Vagina (tissue), 2 donors: Measurements from ENCODE around the gene SLC36A3.

Experiments
- CTCF ChIP-seq, 3 experiments: fragments of 450-650 bp in 2 of 3; fragments of 200-600 bp in 1 of 3; sonication (generic) in 1 of 3; IDR thresholded peaks; one replicate each; pipeline ENCODE4 v1.5.1; 2017 to 2019; ENCODE audit warnings: antibody characterized with exemption in 3 of 3, mild to moderate bottlenecking in 2 of 3, moderate library complexity in 2 of 3
- POLR2A ChIP-seq, 2 donors: fragments of 450-650 bp; IDR thresholded peaks; one replicate each; pipeline ENCODE4 v1.6.1; 2017; ENCODE audit warnings: antibody characterized with exemption in 2 of 2, mild to moderate bottlenecking in 2 of 2, moderate library complexity in 2 of 2
- POLR2AphosphoS5 ChIP-seq, 2 donors: sonication (generic); formaldehyde crosslinking; IDR thresholded peaks; one replicate each; pipeline ENCODE4 v1.9.0; 2017; ENCODE audit warnings: antibody characterized with exemption in 2 of 2, mild to moderate bottlenecking in 2 of 2, low read depth in 1 of 2; ENCODE audit not compliant: insufficient read depth in 1 of 2

- TF ChIP-seq CTCF (IDR thresholded peaks at IDR 0.05) (no peak), POLR2AphosphoS5 (IDR thresholded peaks at IDR 0.05; ENCODE audit: insufficient read depth in 1 of 2, low read depth in 1 of 2) (no peak), POLR2A (IDR thresholded peaks at IDR 0.05) (no peak)
Observed at GRCh38 chr5:151267491-151268260, 35.9 kb downstream of the SLC36A3 start.
